Measurements from ENCODE around the gene MED26. TPM values are rescaled to one million over a fixed set of nuclear protein-coding genes. Genes with fewer than 3 reads are reported as not detected.

The MED26 gene
- total and polyA plus RNA-seq, 10 of the 15 experiments (the other 5 are each of a cell fraction or from before 2014, with no cell fraction given) = 1.1 to 21.4 (median 9.7) TPM

- TF ChIP-seq ZBTB40 (IDR thresholded peaks at IDR 0.05; ENCODE audit: borderline replicate concordance) = no peak
- no peak for TF ChIP-seq NRF1 (conservative IDR thresholded peaks at IDR 0.05; ENCODE audit: low read depth, low read length)
- TF ChIP-seq SMAD1 (IDR thresholded peaks at IDR 0.05; ENCODE audit: low read depth, partially characterized antibody) = no peak
- no peak for TF ChIP-seq ZBTB4 (CRISPR knock-in tag; IDR thresholded peaks at IDR 0.05)
- no peak for TF ChIP-seq ZZZ3 (IDR thresholded peaks at IDR 0.05; ENCODE audit: control insufficient read depth, insufficient read length, low read depth)
- TF ChIP-seq YBX1 (IDR thresholded peaks at IDR 0.05) = no peak
- TF ChIP-seq MEF2B (IDR thresholded peaks at IDR 0.05; ENCODE audit: partially characterized antibody, poor library complexity, severe bottlenecking) = no peak
- no peak for TF ChIP-seq TBL1XR1 (IDR thresholded peaks at IDR 0.05; ENCODE audit: low read depth, low read length)
- no peak for TF ChIP-seq MLLT1 (IDR thresholded peaks at IDR 0.05)
- no peak for TF ChIP-seq SMARCA5 (IDR thresholded peaks at IDR 0.05)
These were observed 32.9 kb upstream of the MED26 start, which contains the start of gene TMEM38A (continued) for GRCh38 chr19:16660763-16661479.

All from GM12878 (cell line).